ENCODE data around the gene RNF223.

The RNF223 gene

GRCh38 chr1:1073743-1074587 is at the start of gene RNF223:
TSS of gene RNF223 (minus strand) at chr1:1074306. CDS start at chr1:1072566, 1,740 bp downstream.
- DNase-seq (ENCODE audit: low read depth): no peak

GRCh38 chr1:1122981-1123480 is 48.9 kb upstream of the RNF223 start:
- no peak for DNase-seq (ENCODE audit: low read depth)

GRCh38 chr1:1122078-1122811 is 48.1 kb upstream of the RNF223 start:
- no peak for DNase-seq (ENCODE audit: low read depth)

- no peak for DNase-seq (ENCODE audit: low read depth)
Observed at GRCh38 chr1:1121611-1122077, 47.5 kb upstream of the RNF223 start.

GRCh38 chr1:1120866-1121591 is 46.9 kb upstream of the RNF223 start:
- DNase-seq (ENCODE audit: low read depth): no peak

GRCh38 chr1:1120096-1120495 is 46.0 kb upstream of the RNF223 start:
- DNase-seq (ENCODE audit: low read depth): no peak

GRCh38 chr1:1119272-1119890 is 45.3 kb upstream of the RNF223 start:
- DNase-seq (ENCODE audit: low read depth): no peak

GRCh38 chr1:1118876-1119220 is 44.7 kb upstream of the RNF223 start:
- DNase-seq (ENCODE audit: low read depth): no peak

- DNase-seq (ENCODE audit: low read depth): no peak
Observed at GRCh38 chr1:1118011-1118875, 44.1 kb upstream of the RNF223 start.

GRCh38 chr1:1117469-1117831 is 43.3 kb upstream of the RNF223 start:
- no peak for DNase-seq (ENCODE audit: low read depth)

- no peak for DNase-seq (ENCODE audit: low read depth)
Observed at GRCh38 chr1:1116701-1117468, 42.8 kb upstream of the RNF223 start.

- peak; percentile 82 for DNase-seq (ENCODE audit: low read depth)
Observed at GRCh38 chr1:1115786-1116700, 41.9 kb upstream of the RNF223 start, which contains the start of gene C1orf159. TSS of gene C1orf159 (minus strand) at chr1:1116089. CDS start at chr1:1091543, 24,546 bp downstream.

- DNase-seq (ENCODE audit: low read depth): no peak
Observed at GRCh38 chr1:1115136-1115785, 41.2 kb upstream of the RNF223 start.

- no peak for DNase-seq (ENCODE audit: low read depth)
Observed at GRCh38 chr1:1114431-1114830, 40.3 kb upstream of the RNF223 start.

- no peak for DNase-seq (ENCODE audit: low read depth)
Observed at GRCh38 chr1:1112237-1112985, 38.3 kb upstream of the RNF223 start.

GRCh38 chr1:1111516-1112236 is 37.6 kb upstream of the RNF223 start:
- no peak for DNase-seq (ENCODE audit: low read depth)

- DNase-seq (ENCODE audit: low read depth): no peak
Observed at GRCh38 chr1:1110561-1110971, 36.5 kb upstream of the RNF223 start.

Data from HS-5 (cell line).